IMR-90 (cell line): Measurements from ENCODE around the gene TRMT11. TPM values are rescaled to one million over a fixed set of nuclear protein-coding genes. Genes with fewer than 3 reads are reported as not detected.

ENCODE experiments used
- ATAC-seq: fragments of 200-7000 bp; cut with Tn5 transposase; 2 replicates; pipeline ENCODE4 v1.9.1; 2020; ENCODE audit warnings: low read depth, mild to moderate bottlenecking, moderate library complexity
- BruUV-seq: library from RNA; stranded (reverse); fragments of 400-500 nt; replicated peaks from 2 replicates; lab custom pipeline; 2021; lab: Mats Ljungman, UMichigan
- CTCF ChIA-PET: fragments of 300-600 bp; formaldehyde crosslinking; extraction: SDS; loops from one replicate; lab custom pipeline; 2021; ENCODE audit warnings: antibody characterized with exemption; lab: Yijun Ruan, JAX
- POLR2A ChIA-PET: fragments of 300-600 bp; sonication (Branson Sonifier 250); formaldehyde crosslinking; loops from one replicate; lab custom pipeline; 2022; ENCODE audit warnings: antibody characterized with exemption; ENCODE audit not compliant: unreplicated experiment; lab: Charles Lee
- DNase-seq: peaks from one replicate; pipeline ENCODE4 v3.0.0; 2013
- H2AFZ ChIP-seq: replicated peaks from 2 replicates; pipeline ENCODE3; 2013; ENCODE audit warnings: low read length, mild to moderate bottlenecking; ENCODE audit not compliant: poor library complexity
- H2AK5ac ChIP-seq: 2 replicates; pipeline ENCODE4 v1.6.1; 2013; ENCODE audit warnings: low read depth, low read length, inconsistent platforms
- H2AK9ac ChIP-seq: replicated peaks from 2 replicates; pipeline ENCODE3; 2013; ENCODE audit warnings: mild to moderate bottlenecking, low read depth, low read length, moderate library complexity; ENCODE audit not compliant: poor library complexity
- H2BK120ac ChIP-seq: 2 replicates; pipeline ENCODE4 v1.6.1; 2013; ENCODE audit warnings: low read depth, low read length, inconsistent platforms
- H2BK15ac ChIP-seq: 3 replicates; pipeline ENCODE4 v1.6.1; 2013; ENCODE audit warnings: low read depth, low read length, inconsistent platforms
- H2BK20ac ChIP-seq: 2 replicates; pipeline ENCODE4 v1.6.1; 2013; ENCODE audit warnings: low read depth, mild to moderate bottlenecking, inconsistent platforms, low read length, moderate library complexity
- H2BK5ac ChIP-seq: 2 replicates; pipeline ENCODE4 v1.6.1; 2013; ENCODE audit warnings: mild to moderate bottlenecking, low read depth, low read length, inconsistent platforms; ENCODE audit not compliant: poor library complexity, severe bottlenecking
- H3K14ac ChIP-seq: replicated peaks from 2 replicates; pipeline ENCODE4 v1.6.1; 2013; ENCODE audit warnings: low read depth, low read length, inconsistent platforms
- H3K18ac ChIP-seq: 2 replicates; pipeline ENCODE4 v1.6.1; 2013; ENCODE audit warnings: low read depth, low read length, control low read depth
- H3K23ac ChIP-seq: 2 replicates; pipeline ENCODE4 v1.6.1; 2013; ENCODE audit warnings: low read depth, low read length, inconsistent platforms
- H3K27ac ChIP-seq: 2 replicates; pipeline ENCODE4 v1.5.1; 2013; ENCODE audit warnings: mild to moderate bottlenecking, control low read depth, low read length; ENCODE audit not compliant: insufficient read depth
- H3K27me3 ChIP-seq: 2 replicates; pipeline ENCODE4 v1.6.1; 2013; ENCODE audit warnings: low read length; ENCODE audit not compliant: control insufficient read depth, insufficient read depth
- H3K36me3 ChIP-seq: 2 replicates; pipeline ENCODE4 v1.6.1; 2013; ENCODE audit warnings: low read length, mixed read lengths; ENCODE audit not compliant: control insufficient read depth, insufficient read depth
- H3K4ac ChIP-seq: 2 replicates; pipeline ENCODE4 v1.6.1; 2013; ENCODE audit warnings: low read depth, low read length, inconsistent platforms
- H3K4me1 ChIP-seq: 2 replicates; pipeline ENCODE4 v1.6.1; 2013; ENCODE audit warnings: low read length, mixed read lengths; ENCODE audit not compliant: control insufficient read depth, insufficient read depth
- H3K4me2 ChIP-seq: 2 replicates; pipeline ENCODE4 v1.6.1; 2013; ENCODE audit warnings: low read depth, mild to moderate bottlenecking, control low read depth, low read length, moderate library complexity
- H3K4me3 ChIP-seq: 2 replicates; pipeline ENCODE4 v1.5.1; 2013; ENCODE audit warnings: low read depth, mild to moderate bottlenecking, control low read depth, low read length, moderate library complexity; ENCODE audit not compliant: insufficient read depth
- H3K56ac ChIP-seq: 2 replicates; pipeline ENCODE4 v1.6.1; 2013; ENCODE audit warnings: low read length, inconsistent platforms; ENCODE audit not compliant: insufficient read depth; ENCODE audit errors: extremely low read depth
- H3K79me1 ChIP-seq, 2 experiments: 2 replicates each; pipeline ENCODE4 v1.6.1; 2013; ENCODE audit warnings: low read length in 2 of 2, inconsistent platforms in 1 of 2, low read depth in 1 of 2
- H3K9ac ChIP-seq: 2 replicates; pipeline ENCODE4 v1.6.1; 2013; ENCODE audit warnings: low read depth, low read length, control low read depth
- H3K9me1 ChIP-seq: 2 replicates; pipeline ENCODE4 v1.6.1; 2013; ENCODE audit warnings: low read length, inconsistent platforms; ENCODE audit not compliant: insufficient read depth
- H3K9me3 ChIP-seq: 2 replicates; pipeline ENCODE4 v1.6.1; 2013; ENCODE audit warnings: low read length; ENCODE audit not compliant: control insufficient read depth, insufficient read depth
- H4K20me1 ChIP-seq: 2 replicates; pipeline ENCODE4 v1.6.1; 2013; ENCODE audit warnings: low read length, inconsistent platforms; ENCODE audit not compliant: insufficient read depth
- H4K5ac ChIP-seq: 2 replicates; pipeline ENCODE4 v1.6.1; 2013; ENCODE audit warnings: mild to moderate bottlenecking, low read depth, low read length, control low read depth
- H4K8ac ChIP-seq, 2 experiments: 2 replicates each; pipeline ENCODE4 v1.6.1; 2013; ENCODE audit warnings: low read depth in 2 of 2, low read length in 2 of 2, control low read depth in 1 of 2, inconsistent platforms in 1 of 2
- H4K91ac ChIP-seq: 2 replicates; pipeline ENCODE4 v1.6.1; 2013; ENCODE audit warnings: low read depth, low read length, inconsistent platforms; ENCODE audit not compliant: insufficient read depth
- CHD1 ChIP-seq: IDR thresholded peaks from 2 replicates; pipeline ENCODE4 v1.6.1; 2012; ENCODE audit warnings: low read depth, low read length, improper control_type of control experiment
- ELK1 ChIP-seq: fragments of 150-350 bp; IDR thresholded peaks from 2 replicates; pipeline ENCODE4 v1.6.1; 2016; ENCODE audit warnings: low read depth, mild to moderate bottlenecking, low read length, moderate library complexity, borderline replicate concordance
- FOS ChIP-seq: fragments of 150-350 bp; IDR thresholded peaks from 2 replicates; pipeline ENCODE4 v1.6.1; 2016; ENCODE audit warnings: low read depth, low read length
- MAFK ChIP-seq: IDR thresholded peaks from 2 replicates; pipeline ENCODE4 v1.6.1; 2012; ENCODE audit warnings: low read depth, low read length, improper control_type of control experiment
- MAZ ChIP-seq: IDR thresholded peaks from 2 replicates; pipeline ENCODE4 v1.6.1; 2012; ENCODE audit warnings: low read depth, mild to moderate bottlenecking, low read length, improper control_type of control experiment, moderate library complexity, borderline replicate concordance
- MXI1 ChIP-seq: IDR thresholded peaks from 2 replicates; pipeline ENCODE4 v1.6.1; 2012; ENCODE audit warnings: low read depth, mild to moderate bottlenecking, low read length, moderate library complexity, borderline replicate concordance
- NFE2L2 ChIP-seq: fragments of 150-350 bp; IDR thresholded peaks from 2 replicates; pipeline ENCODE4 v1.6.1; 2016; ENCODE audit warnings: low read depth, mild to moderate bottlenecking, low read length
- POLR2A ChIP-seq: IDR thresholded peaks from 2 replicates; pipeline ENCODE4 v1.6.1; 2012; ENCODE audit warnings: mild to moderate bottlenecking, low read depth, low read length
- RFX5 ChIP-seq: IDR thresholded peaks from 2 replicates; pipeline ENCODE4 v1.8.0; 2012; ENCODE audit warnings: low read depth, mild to moderate bottlenecking, low read length, moderate library complexity
- SMC3 ChIP-seq: fragments of 150-350 bp; IDR thresholded peaks from 2 replicates; pipeline ENCODE4 v1.6.1; 2016; ENCODE audit warnings: low read depth, mild to moderate bottlenecking, antibody characterized with exemption, low read length, moderate library complexity
- USF2 ChIP-seq: fragments of 150-350 bp; IDR thresholded peaks from 2 replicates; pipeline ENCODE4 v1.6.1; 2017; ENCODE audit warnings: mild to moderate bottlenecking, antibody characterized with exemption, low read length, low read depth
- WGBS, 2 experiments: methylation state at CpG; one replicate each; pipeline versions ENCODE4 v1.1.5 to v1.1.7; 2013; ENCODE audit warnings: missing lambda C conversion rate in 2 of 2; ENCODE audit not compliant: insufficient read length in 1 of 2; ENCODE audit errors: extremely low coverage in 2 of 2; 5-methylcytosine and 5-hydroxymethylcytosine counted together
- dilution Hi-C: fragments of 300-500 bp; cut with HindIII; formaldehyde crosslinking; loops from one replicate; pipeline ENCODE4 v1.14.3; 2018; ENCODE audit warnings: low sequenced_read_pairs; ENCODE audit not compliant: unreplicated experiment
- in situ Hi-C: fragments of 300-500 bp; cut with MboI; formaldehyde crosslinking; loops from 3 replicates; pipeline ENCODE4 v1.14.3; 2019; ENCODE audit warnings: low sequenced_read_pairs, inconsistent platforms, mixed read lengths
- intact Hi-C: fragments of 100-400 bp; cut with micrococcal nuclease; formaldehyde crosslinking; loops from 2 replicates; pipeline ENCODE4 v1.10.0; 2022
- polyA plus RNA-seq, 3 experiments: library from polyadenylated mRNA; depleted of rRNA; stranded (reverse); fragments of >200 nt; gene quantifications; 2 replicates each; pipeline ENCODE4 v1.2.3, GENCODE V29; 2012; ENCODE audit warnings: low replicate concordance in 1 of 3
- total RNA-seq: library from RNA; depleted of rRNA; stranded (reverse); fragments of >200 nt; gene quantifications from 2 replicates; pipeline ENCODE4 v1.2.3, GENCODE V29; 2012
- TF ChIP-seq, protein P1 (sequence below): conservative IDR thresholded peaks from 2 replicates; pipeline ENCODE4 v1.5.1; 2012; ENCODE audit warnings: mild to moderate bottlenecking, low read depth, low read length, improper control_type of control experiment

Gene TRMT11
- total and polyA plus RNA-seq, 2 of the 4 experiments (the other 2 are of a cell fraction): 14.3 to 19.0 TPM

DNA sequence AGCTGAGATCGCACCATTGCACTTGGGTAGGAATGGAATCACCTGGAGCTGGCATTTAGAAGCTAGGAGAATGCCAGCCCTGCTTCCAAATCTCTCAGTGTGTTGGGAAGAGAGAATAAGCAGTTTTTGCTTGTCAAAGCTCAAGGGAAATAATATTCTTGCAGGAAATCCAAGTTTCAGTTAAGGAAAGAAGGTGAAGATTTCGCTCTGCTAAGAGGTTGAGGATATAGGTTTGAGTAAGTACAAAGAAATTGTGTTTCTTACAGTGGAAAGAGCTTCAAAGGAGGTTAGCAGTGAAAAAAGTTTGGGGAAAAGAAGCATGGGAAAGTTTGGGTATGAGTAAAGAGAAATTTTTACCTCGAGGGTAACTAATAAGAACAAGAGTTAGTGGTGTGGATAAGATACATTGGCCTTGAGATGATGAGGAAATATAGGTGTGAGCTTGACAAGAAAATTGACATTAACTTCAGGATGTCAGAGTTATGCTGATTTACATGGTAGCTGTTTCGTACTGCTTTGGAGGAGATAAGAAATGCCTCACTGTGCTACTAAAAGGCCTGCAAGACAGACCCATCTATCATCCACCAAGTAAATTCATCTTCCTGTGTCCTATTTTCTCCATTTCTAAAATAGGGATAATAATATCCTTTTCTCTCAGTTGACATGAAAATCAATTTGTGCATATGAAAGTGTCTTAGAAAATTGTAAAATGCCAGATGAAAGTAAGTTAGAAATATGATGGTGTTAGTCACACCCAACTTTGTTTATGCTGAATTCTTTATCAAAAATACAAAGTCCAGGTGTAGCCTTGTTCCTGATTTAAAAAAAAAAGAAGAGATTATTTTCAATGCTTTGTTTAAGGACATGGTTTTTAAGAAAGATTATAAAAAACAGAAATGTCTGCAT, 42.6 kb upstream of the TRMT11 start:
- Histone ChIP-seq H4K91ac (peak overlapping the region; percentile 72; the same call in 1 of the 2 replicates), H4K20me1 (no peaks in the 10 kb centered on the region), H3K56ac (peak overlapping the region; percentile 79), H2BK15ac (peak overlapping the region; percentile 80; the same call in 2 of the 3 replicates), H3K27ac (no peak overlapping the region; the same call in 1 of the 2 replicates), H3K18ac (peak overlapping the region; percentile 86), H4K5ac (peak overlapping the region; percentile 47; the same call in 1 of the 2 replicates), H3K4ac (peak overlapping the region; percentile 87; the same call in 1 of the 2 replicates), H2BK20ac (peak overlapping the region; percentile 95), H3K23ac (peak overlapping the region; percentile 69; the same call in 1 of the 2 replicates), H3K4me3 (no peak overlapping the region), H3K27me3 (no peaks in the 10 kb centered on the region), H3K36me3 (no peaks in the 10 kb centered on the region), H2AK9ac (no peak overlapping the region), H3K4me1 (peaks cover 28% of the 10 kb centered on the region), H2BK120ac (peak overlapping the region; percentile 96), H3K9me3 (no peaks in the 10 kb centered on the region), H2BK5ac (peak overlapping the region; percentile 98), H3K9ac (no peak overlapping the region), H2AK5ac (peak overlapping the region; percentile 67; the same call in 1 of the 2 replicates), H2AFZ (no peak overlapping the region), H3K4me2 (peak overlapping the region; percentile 46; the same call in 1 of the 2 replicates), H3K9me1 (peaks cover 2% of the 10 kb centered on the region), H3K79me1 (no peaks in the 10 kb centered on the region), H4K8ac (peak overlapping the region in 1 of 2 experiments; percentile 5; a peak in 3 of 4 replicates), H3K14ac (peak overlapping the region; percentile 65; the same call in 1 of the 2 replicates)
- intact Hi-C loops (no loop called here), in situ Hi-C loops (no loop called here), dilution Hi-C loops (no loop called here)
- TF ChIP-seq, protein P1, sequence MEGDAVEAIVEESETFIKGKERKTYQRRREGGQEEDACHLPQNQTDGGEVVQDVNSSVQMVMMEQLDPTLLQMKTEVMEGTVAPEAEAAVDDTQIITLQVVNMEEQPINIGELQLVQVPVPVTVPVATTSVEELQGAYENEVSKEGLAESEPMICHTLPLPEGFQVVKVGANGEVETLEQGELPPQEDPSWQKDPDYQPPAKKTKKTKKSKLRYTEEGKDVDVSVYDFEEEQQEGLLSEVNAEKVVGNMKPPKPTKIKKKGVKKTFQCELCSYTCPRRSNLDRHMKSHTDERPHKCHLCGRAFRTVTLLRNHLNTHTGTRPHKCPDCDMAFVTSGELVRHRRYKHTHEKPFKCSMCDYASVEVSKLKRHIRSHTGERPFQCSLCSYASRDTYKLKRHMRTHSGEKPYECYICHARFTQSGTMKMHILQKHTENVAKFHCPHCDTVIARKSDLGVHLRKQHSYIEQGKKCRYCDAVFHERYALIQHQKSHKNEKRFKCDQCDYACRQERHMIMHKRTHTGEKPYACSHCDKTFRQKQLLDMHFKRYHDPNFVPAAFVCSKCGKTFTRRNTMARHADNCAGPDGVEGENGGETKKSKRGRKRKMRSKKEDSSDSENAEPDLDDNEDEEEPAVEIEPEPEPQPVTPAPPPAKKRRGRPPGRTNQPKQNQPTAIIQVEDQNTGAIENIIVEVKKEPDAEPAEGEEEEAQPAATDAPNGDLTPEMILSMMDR: no peak
- TF ChIP-seq SMC3: no peak
- no peak for TF ChIP-seq ELK1
- no peak for TF ChIP-seq RFX5
- no peak for TF ChIP-seq USF2
- TF ChIP-seq NFE2L2: no peak
- no peak for TF ChIP-seq MXI1
- TF ChIP-seq FOS: no peak
- no peak for TF ChIP-seq CHD1
- TF ChIP-seq POLR2A: no peak
- TF ChIP-seq MAFK: no peak
- no peak for TF ChIP-seq MAZ
- ChIA-PET CTCF (interaction anchor here (0.6 kb wide), 1 partner anchor 85 kb away, joined by 3 read pairs; no protein-coding TSS in a partner anchor), POLR2A (no interaction called here)
- 100% methylated on average over 2 of the region's 4 CpGs; no CpG with 5 or more reads in 1 of the 2 experiments for WGBS, 2 experiments
- BruUV-seq: no TSS peak
- ATAC-seq (no peak), DNase-seq (no peak)
